Stomach (tissue), 4 donors: ENCODE results near the gene RHBDL1.

ENCODE experiments used
- CTCF ChIP-seq, 7 experiments: fragments of 450-650 bp in 4 of 7; fragments of 200-600 bp in 3 of 7; sonication (generic) in 3 of 7; IDR thresholded peaks; one replicate each; pipeline ENCODE4 v1.5.1; 2016 to 2019; ENCODE audit warnings: antibody characterized with exemption in 7 of 7, control low read depth in 2 of 7, mild to moderate bottlenecking in 1 of 7
- EP300 ChIP-seq: sonication (generic); formaldehyde crosslinking; IDR thresholded peaks from one replicate; pipeline ENCODE4 v1.6.1; 2017; ENCODE audit warnings: antibody characterized with exemption
- POLR2A ChIP-seq, 4 donors: fragments of 450-650 bp; IDR thresholded peaks; one replicate each; pipeline ENCODE4 v1.6.1; 2016; ENCODE audit warnings: antibody characterized with exemption in 4 of 4, control low read depth in 2 of 4, mild to moderate bottlenecking in 1 of 4, moderate library complexity in 1 of 4
- POLR2AphosphoS5 ChIP-seq, 3 donors: sonication (generic); formaldehyde crosslinking; IDR thresholded peaks; one replicate each; pipeline ENCODE4 v1.6.1; 2016; ENCODE audit warnings: antibody characterized with exemption in 3 of 3

GRCh38 chr16:651844-652243 is 23.6 kb upstream of the RHBDL1 start:
- TF ChIP-seq CTCF (IDR thresholded peaks at IDR 0.05), result no peak
- TF ChIP-seq EP300, result no peak
- TF ChIP-seq POLR2AphosphoS5 (IDR thresholded peaks at IDR 0.05), result no peak
- TF ChIP-seq POLR2A (IDR thresholded peaks at IDR 0.05), result no peak
